HG03575 (cell line): ENCODE results near the gene MTHFR.

Source experiments
- ATAC-seq: cut with Tn5 transposase; IDR thresholded peaks from one replicate; pipeline ENCODE4 v1.9.1; 2021; ENCODE audit not compliant: unreplicated experiment, insufficient number of reproducible peaks, low FRiP score; ENCODE audit errors: extremely low read depth

The MTHFR gene

DNA sequence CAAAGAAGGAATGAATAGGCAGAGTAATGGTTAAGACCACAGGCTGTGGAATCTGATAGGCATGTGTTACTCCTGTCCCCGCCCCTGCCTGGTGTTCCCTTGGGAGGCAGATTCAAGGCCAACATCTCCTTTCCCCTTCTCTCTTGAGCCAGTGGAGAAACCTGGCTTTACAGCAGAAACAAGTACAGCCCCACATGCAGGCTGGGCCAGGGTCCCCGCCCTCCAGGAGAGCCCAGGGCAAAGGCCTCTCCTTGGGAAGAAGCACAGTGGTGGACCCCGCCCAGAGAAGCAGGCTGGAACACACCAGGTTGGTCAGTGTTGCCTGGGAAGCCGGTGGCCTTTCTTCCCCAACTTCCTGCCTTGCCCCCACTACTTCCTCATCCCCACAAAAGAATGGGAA, 36.9 kb downstream of the MTHFR start:
- ATAC-seq = no peak

GRCh38 chr1:11767922-11768704, 37.7 kb downstream of the MTHFR start:
- ATAC-seq = no peak

DNA sequence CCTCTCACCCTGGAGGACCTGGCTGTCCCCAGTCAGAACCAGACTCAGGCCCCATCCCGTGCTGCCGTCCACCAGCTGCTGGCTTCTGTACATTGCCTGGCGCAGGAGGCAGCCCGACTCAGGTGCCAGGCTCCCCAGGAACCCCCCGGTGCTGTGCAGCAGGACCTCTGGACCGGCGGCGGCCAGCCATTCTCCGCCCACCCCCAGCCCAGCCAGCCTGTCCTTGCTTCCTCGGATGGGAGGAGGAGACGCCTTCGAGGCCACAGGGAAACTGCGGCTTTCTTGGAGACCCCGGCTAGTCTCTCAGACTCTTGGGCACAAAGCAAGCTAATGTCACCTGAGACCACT, 39.4 kb downstream of the MTHFR start:
- ATAC-seq = no peak

DNA sequence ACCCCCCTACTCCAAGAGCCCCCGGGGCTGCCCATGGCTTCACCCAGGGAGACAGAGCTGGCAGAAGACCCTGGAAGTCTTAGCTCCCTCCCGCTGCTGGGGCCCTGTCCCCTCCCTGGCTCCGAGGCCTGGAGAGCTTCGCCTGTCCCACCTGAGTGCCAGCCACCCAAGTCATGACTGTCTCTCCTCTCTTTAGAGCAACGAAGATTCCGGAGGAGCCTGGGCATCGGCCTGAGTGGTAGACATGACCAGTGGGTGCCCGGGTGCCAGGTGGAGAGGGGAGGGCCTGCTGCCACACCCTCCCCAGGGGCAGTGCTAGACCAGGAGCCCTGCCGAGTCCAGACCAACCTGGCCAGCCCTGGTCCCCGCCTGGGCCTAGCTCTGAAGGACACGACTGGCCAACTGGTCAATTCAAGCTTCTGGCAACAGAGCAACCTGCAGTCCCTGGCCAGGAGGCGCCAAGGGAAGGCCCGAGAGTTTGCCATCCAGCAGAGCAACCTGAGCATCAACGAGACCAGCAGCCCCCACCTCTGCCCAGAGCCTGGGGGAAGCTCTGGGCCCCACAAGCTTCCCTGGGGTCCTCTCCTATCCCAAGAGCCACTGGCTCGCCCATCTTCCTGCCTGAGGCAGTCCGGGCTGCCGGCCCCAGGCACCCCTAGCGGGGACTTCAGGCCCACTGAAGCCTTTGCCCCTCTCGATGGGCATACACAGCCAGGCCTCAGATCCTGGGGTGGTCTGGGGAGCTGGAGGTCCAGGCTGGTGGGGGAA, 39.9 kb downstream of the MTHFR start:
- ATAC-seq = no peak

DNA sequence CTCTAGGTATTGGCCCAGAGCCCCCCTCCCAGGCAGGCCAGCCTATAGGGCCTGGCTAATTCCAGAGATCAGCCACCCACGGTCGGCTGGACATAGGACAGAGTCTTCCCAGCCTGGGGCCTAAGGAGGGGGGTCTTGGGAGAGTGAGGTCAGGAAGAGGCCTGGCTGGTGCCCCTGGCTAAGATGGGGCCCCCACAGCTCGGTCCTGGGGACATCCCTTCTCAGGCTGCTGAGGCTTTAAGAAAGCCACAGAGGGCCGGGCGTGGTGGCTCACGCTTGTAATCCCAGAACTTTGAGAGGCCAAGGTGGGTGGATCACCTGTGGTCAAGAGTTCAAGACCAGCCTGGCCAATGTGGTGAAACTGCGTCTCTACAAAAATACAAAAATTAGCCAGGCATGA, 41.2 kb downstream of the MTHFR start:
- no peak for ATAC-seq

DNA sequence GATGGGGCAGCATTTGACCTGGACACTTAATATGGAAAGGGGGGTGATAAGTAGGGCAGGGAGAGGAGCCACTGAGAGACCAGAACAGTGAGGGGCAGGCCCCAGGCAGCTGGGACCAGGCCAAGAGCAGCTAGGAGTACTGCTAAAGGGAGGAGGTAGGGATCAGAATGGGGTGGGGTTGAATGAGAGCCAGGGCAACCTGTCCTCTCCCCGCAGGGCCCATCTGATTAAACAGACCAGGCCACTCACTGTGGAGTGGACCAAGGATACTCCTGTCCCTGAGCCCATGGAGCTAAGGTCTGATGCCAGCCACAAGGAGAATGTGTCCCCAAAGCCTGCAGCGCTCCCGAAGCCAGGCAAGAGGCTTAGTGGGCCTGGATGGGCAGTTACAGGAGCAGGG, 41.6 kb downstream of the MTHFR start:
- no peak for ATAC-seq

DNA sequence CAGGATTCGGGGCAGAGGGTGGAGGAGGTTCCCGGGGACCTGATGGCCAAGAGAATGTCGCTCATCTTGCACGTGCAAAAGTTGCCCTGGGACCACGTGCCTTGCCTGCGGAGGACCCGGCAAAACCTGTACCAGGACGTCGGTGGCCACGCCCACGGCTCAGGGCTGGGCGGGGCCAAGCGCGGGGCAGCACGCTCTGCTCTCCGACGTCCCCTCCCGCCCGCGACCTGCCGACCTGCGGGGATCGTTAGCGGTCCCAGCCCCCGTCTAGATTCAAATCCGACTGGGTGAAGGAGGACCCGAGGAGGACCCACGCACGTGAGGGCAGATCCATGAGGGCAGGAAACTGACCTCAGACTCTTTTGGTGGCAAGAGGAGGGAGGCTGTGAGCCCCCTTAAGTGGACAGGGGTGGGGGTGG, 43.8 kb downstream of the MTHFR start, which contains the start of gene C1orf167:
Gene C1orf167 (plus strand): TSS at position 206 of the 419 bp plus-strand sequence. CDS start 2,208 bp downstream, outside the sequence.
- ATAC-seq = no peak

GRCh38 chr1:11761285-11761684, 44.5 kb downstream of the MTHFR start:
- ATAC-seq = no peak

DNA sequence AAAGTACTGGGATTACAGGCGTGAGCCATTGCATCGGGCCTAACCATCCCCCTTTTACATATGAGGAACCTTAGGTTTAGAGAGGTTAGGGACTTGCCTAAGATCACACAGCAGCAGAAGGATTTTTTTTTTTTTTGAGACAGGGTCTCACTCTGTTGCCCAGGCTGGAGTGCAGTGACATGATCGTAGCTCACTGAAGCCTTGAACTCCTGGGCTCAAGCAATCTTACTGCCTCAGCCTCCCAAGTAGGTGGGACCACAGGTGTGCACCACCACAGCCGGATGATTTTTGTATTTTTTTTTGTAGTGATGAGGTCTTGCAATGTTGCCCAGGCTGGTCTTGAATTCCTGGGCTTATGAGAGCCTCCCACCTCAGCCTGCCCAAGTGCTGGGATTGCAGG, 46.0 kb downstream of the MTHFR start:
- no peak for ATAC-seq

- ATAC-seq = no peak
Observed at GRCh38 chr1:11757047-11757446, 48.7 kb downstream of the MTHFR start.

DNA sequence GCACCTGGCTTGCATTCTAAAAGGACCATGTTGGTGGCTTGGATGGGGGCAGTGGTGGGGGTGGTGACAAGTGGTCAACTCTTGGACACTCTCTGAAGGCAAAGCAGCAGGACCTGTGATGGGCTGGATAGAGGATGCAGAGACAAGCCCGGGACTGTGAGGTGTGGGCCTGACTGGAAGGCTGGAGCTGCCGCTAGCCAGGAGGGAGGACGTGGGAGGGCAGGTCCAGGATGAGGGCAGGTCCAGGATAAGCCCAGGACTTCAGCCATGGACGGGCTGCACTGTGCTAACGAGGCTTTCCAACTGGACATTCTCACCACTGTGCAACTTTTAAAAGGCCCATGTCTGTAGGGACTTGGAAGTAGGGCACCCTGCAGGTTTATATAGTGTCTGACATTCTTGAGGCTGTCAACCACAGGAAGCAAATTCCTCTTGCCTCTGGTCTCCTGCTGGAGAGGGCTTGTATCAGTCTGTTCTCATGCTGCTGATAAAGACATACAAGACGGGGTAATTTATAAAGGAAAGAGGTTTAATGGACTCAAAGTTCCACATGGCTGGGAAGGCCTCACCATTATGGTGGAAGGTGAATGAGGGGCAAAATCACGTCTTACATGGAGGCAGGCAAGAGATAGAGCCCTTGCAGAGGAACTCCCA, 52.1 kb downstream of the MTHFR start:
- no peak for ATAC-seq

GRCh38 chr1:11752359-11753088, 53.2 kb downstream of the MTHFR start:
- ATAC-seq = no peak

DNA sequence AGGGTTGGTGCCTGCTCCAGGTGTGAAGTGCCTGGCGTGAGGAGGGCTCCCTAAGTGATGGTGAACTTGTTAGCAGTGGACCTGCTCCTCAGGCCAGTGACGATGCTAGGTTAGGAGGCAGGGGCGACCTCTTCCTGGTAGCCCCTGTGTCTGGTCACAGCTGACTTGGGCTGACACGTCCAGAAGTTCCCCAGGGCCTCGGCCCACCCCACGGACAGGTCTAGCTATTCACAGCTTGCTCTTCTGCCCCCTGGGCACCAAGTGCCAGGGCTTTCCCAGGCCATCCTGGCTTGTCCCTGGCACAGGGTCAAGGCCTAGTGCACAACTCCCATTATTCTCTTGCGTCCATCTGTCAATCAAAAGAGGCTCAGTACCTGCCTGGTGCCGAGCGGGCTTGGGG, 54.7 kb downstream of the MTHFR start:
- ATAC-seq = no peak

DNA sequence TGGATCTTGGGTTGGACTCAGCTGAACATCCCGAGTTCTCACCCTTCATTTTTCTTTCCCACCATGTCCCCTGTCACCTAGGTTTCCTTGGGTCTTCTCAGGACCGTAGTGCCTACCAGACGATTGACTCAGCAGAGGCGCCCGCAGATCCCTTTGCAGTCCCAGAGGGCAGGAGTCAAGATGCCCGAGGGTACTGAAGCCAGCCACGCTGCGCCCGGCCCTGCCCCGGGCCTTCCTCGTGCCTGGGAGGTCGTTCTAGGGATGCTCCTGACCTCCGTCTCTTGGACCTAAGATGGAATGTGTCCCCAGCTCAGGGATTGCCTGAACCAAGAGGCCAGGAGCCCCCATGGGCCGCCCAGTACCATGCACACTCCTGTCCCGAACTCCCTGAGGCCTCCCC, 55.8 kb downstream of the MTHFR start:
- no peak for ATAC-seq

DNA sequence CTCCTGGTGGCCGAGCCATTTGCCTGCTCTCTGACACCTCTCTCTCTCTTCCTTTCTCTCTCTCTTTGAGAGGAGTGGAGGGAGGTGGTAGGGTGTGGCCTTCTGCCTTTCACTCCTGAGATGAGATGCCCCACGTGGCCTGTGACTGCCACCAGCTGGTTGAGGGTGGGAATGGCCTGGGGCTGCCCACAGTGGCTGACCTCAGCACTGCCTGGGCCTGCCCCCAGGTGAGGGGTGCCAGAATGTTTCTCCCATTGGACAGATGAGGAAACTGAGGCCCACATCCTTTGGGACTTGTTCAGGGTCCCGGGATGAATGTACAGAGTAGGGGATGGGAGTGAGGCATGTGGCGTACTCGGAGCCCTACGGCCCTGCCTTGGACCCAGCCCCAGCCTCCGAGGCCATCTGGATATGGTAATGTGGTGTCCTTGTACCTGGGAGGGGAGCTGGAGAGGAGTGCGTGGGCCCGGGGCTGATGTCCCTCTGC, 56.5 kb downstream of the MTHFR start:
- no peak for ATAC-seq

DNA sequence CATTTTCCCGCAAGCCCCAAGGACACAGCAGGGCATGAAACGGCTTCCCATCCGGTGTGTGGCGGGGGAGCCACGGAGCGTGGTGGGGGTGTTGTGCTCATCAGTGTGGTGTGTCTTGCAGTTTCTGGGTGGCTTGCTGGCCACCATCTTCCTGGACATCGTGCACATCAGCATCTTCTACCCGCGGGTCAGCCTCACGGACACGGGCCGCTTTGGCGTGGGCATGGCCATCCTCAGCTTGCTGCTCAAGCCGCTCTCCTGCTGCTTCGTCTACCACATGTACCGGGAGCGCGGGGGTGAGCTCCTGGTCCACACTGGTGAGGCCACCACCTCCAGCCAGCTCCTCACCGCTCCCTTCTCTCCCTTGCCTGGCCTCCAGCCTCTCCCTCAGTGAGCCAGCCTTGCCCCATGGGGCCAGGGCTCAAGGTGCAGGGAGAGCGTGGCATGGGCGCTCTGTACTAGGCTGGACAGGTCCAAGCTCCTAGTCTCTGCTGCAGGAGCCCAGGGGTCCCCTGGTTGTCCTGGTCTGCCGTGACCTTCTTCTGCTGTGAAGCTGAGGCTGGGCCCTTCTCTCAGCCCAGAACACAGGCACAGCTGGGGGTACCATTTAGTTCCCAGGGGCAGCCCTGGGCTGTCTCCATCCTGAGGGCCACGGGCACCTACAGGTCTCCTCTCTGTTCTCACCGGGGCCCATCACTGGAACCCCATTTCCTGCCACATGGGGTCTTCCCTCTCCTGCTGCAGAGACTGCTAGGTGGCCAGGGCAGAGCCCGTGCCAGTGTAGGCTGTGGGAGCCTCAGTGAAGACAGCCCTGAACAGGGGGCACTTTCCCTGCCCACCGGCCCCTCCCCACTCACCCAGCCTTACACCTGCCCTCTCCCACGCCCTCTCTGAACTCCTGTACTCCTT, 57.2 kb downstream of the MTHFR start:
- ATAC-seq = no peak

DNA sequence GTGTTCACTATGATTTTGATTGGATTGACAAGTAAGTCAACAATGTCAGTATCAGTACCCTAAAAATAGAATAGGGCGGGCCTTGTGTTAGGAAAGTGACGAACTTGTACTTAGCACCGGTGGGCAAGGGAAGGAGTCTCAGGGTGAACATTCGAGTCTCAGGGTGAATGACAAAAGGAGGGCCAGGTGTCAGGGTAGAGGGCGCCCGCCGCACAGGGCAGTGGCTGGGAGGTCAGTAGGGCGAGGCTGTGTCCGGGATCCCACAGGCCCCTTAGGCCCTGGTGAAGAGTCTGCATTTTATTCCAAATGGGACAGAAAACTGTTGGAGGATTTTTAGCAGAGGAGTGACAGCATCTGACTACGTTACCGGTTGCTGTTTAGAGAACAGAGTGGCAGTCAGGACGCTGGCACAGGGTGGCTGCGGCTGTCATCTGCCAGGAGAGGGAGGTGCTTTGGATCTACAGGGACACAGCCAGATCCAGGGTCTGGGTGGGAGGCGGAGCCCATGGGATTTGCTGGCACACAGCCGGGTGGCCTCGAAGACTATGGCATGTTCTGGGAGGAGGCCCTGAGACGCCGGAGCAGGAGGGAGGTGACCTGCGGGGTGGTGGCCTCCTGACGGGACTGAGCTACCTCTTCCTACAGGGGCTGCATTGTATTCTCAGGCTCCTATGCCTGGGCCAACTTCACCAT, 58.8 kb downstream of the MTHFR start:
- ATAC-seq = no peak

- ATAC-seq = no peak
Observed at GRCh38 chr1:11746092-11746491, 59.7 kb downstream of the MTHFR start.
